Trophoblast cell (in vitro differentiated cells and primary cell): ENCODE results near the gene WIF1.

Source experiments
- DNase-seq, 2 donors: peaks; one replicate each; pipeline ENCODE4 v3.0.0-alpha.2; 2016
- H2AFZ ChIP-seq: 2 replicates; pipeline ENCODE4 v1.6.1; 2013; ENCODE audit warnings: low read length, moderate library complexity, mild to moderate bottlenecking; ENCODE audit not compliant: insufficient read depth, poor library complexity
- H2AK5ac ChIP-seq: 2 replicates; pipeline ENCODE4 v1.6.1; 2013; ENCODE audit warnings: mild to moderate bottlenecking, low read length
- H2BK120ac ChIP-seq: 2 replicates; pipeline ENCODE4 v1.6.1; 2013; ENCODE audit warnings: low read length, mild to moderate bottlenecking, moderate library complexity; ENCODE audit not compliant: insufficient read depth, poor library complexity
- H2BK12ac ChIP-seq: 2 replicates; pipeline ENCODE4 v1.6.1; 2013; ENCODE audit warnings: mild to moderate bottlenecking, low read length, moderate library complexity
- H2BK5ac ChIP-seq: 2 replicates; pipeline ENCODE4 v1.6.1; 2013; ENCODE audit warnings: low read length, low read depth, moderate library complexity, mild to moderate bottlenecking; ENCODE audit not compliant: poor library complexity
- H3K14ac ChIP-seq: 2 replicates; pipeline ENCODE4 v1.6.1; 2013; ENCODE audit warnings: mild to moderate bottlenecking, low read length
- H3K18ac ChIP-seq: 2 replicates; pipeline ENCODE4 v1.6.1; 2013; ENCODE audit warnings: mild to moderate bottlenecking, low read length
- H3K23ac ChIP-seq: 2 replicates; pipeline ENCODE4 v1.6.1; 2013; ENCODE audit warnings: low read length
- H3K27ac ChIP-seq: 2 replicates; pipeline ENCODE4 v1.5.1; 2013; ENCODE audit warnings: low read depth, mild to moderate bottlenecking, inconsistent platforms, low read length, moderate library complexity
- H3K27me3 ChIP-seq: 2 replicates; pipeline ENCODE4 v1.6.1; 2013; ENCODE audit warnings: inconsistent platforms, mild to moderate bottlenecking, low read length, moderate library complexity; ENCODE audit not compliant: insufficient read depth
- H3K36me3 ChIP-seq, 2 experiments: 1 replicate in 1 of 2; 2 replicates in 1 of 2; pipeline ENCODE4 v1.6.1; 2013; ENCODE audit warnings: low read length in 2 of 2, mild to moderate bottlenecking in 2 of 2, moderate library complexity in 1 of 2; ENCODE audit not compliant: insufficient read depth in 2 of 2, control insufficient read depth in 1 of 2
- H3K4ac ChIP-seq: 2 replicates; pipeline ENCODE4 v1.6.1; 2013; ENCODE audit warnings: low read depth, mild to moderate bottlenecking, low read length, moderate library complexity
- H3K4me1 ChIP-seq, 2 experiments: 1 replicate in 1 of 2; 2 replicates in 1 of 2; pipeline ENCODE4 v1.6.1; 2013; ENCODE audit warnings: low read length in 2 of 2, mild to moderate bottlenecking in 2 of 2, moderate library complexity in 1 of 2; ENCODE audit not compliant: insufficient read depth in 2 of 2, control insufficient read depth in 1 of 2
- H3K4me2 ChIP-seq: 2 replicates; pipeline ENCODE4 v1.6.1; 2013; ENCODE audit warnings: inconsistent platforms, mild to moderate bottlenecking, low read length, moderate library complexity
- H3K4me3 ChIP-seq: 2 replicates; pipeline ENCODE4 v1.5.1; 2013; ENCODE audit warnings: mild to moderate bottlenecking, low read depth, low read length, inconsistent platforms
- H3K79me1 ChIP-seq: one replicate; pipeline ENCODE4 v1.6.1; 2013; ENCODE audit warnings: low read length
- H3K79me2 ChIP-seq: 2 replicates; pipeline ENCODE4 v1.6.1; 2013; ENCODE audit warnings: low read length, mild to moderate bottlenecking; ENCODE audit not compliant: control insufficient read depth, insufficient read depth, poor library complexity
- H3K9ac ChIP-seq: 2 replicates; pipeline ENCODE4 v1.6.1; 2013; ENCODE audit warnings: mild to moderate bottlenecking, low read length
- H3K9me3 ChIP-seq: 2 replicates; pipeline ENCODE4 v1.6.1; 2013; ENCODE audit warnings: low read depth, mild to moderate bottlenecking, control low read depth, inconsistent platforms, low read length; ENCODE audit not compliant: insufficient read depth
- H4K12ac ChIP-seq: 2 replicates; pipeline ENCODE4 v1.6.1; 2013; ENCODE audit warnings: low read depth, mild to moderate bottlenecking, low read length, moderate library complexity
- H4K8ac ChIP-seq: 2 replicates; pipeline ENCODE4 v1.6.1; 2013; ENCODE audit warnings: low read depth, mild to moderate bottlenecking, low read length, moderate library complexity
- H4K91ac ChIP-seq: one replicate; pipeline ENCODE4 v1.6.1; 2013; ENCODE audit warnings: low read depth, mild to moderate bottlenecking, low read length, moderate library complexity
- WGBS: extraction: QIAGEN DNeasy Blood & Tissue Kit; methylation state at CpG from one replicate; pipeline ENCODE4 v1.1.7; 2013; ENCODE audit warnings: missing lambda C conversion rate; ENCODE audit not compliant: insufficient read length, insufficient coverage; ENCODE audit errors: extremely low coverage; 5-methylcytosine and 5-hydroxymethylcytosine counted together

WIF1 gene

GRCh38 chr12:65025136-65025535 is 96.0 kb downstream of the WIF1 start:
- Histone ChIP-seq H2BK12ac (no peak overlapping the region), H3K9me3 (peaks cover 3% of the 10 kb centered on the region), H3K4me3 (no peak overlapping the region), H2AK5ac (no peak overlapping the region), H3K36me3 (no peaks in the 10 kb centered on the region), H3K9ac (no peak overlapping the region), H4K8ac (no peak overlapping the region), H3K14ac (no peak overlapping the region), H3K4me2 (no peak overlapping the region), H4K91ac (no peak overlapping the region), H3K4me1 (no peaks in the 10 kb centered on the region), H3K27ac (no peak overlapping the region), H3K23ac (no peak overlapping the region), H2BK120ac (no peak overlapping the region), H3K18ac (no peak overlapping the region), H4K12ac (no peak overlapping the region), H3K79me1 (no peaks in the 10 kb centered on the region), H3K4ac (no peak overlapping the region), H3K27me3 (no peaks in the 10 kb centered on the region), H2BK5ac (no peak overlapping the region), H2AFZ (no peak overlapping the region), H3K79me2 (no peaks in the 10 kb centered on the region)
- DNase-seq: no peak
- WGBS: no CpG with 5 or more reads among the region's 2 CpGs

- no peak overlapping the region for H3K27ac ChIP-seq
These were observed 97.6 kb downstream of the WIF1 start for GRCh38 chr12:65023485-65023884.

DNA sequence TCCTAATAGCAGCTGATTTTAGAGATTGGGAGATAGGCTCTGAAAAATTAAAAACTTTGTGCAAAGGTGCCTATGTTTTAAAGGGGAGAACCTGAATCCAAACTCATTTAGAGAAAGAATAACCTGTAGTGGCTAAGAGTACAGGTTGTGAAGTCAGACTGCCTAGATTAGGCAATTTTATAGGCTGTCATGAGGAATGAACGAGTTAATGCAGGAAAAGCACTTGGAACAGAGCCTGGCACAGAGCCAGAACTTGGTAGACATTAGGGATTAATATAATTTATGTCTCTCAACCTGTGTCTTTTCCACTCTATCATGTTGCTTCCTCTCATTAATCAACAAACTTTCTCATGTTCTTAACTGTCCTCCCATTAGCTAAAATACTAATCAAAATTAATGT is 98.1 kb downstream of the WIF1 start:
- Histone ChIP-seq H3K36me3 (no peaks in the 10 kb centered on the region), H3K18ac (no peak overlapping the region), H2AFZ (no peak overlapping the region), H4K91ac (no peak overlapping the region), H2BK5ac (no peak overlapping the region), H3K27ac (no peak overlapping the region), H2BK120ac (no peak overlapping the region), H2BK12ac (no peak overlapping the region), H2AK5ac (no peak overlapping the region), H3K14ac (no peak overlapping the region), H3K79me1 (no peaks in the 10 kb centered on the region), H3K4ac (no peak overlapping the region), H3K4me2 (no peak overlapping the region), H3K9me3 (peaks cover 3% of the 10 kb centered on the region), H3K27me3 (no peaks in the 10 kb centered on the region), H3K9ac (no peak overlapping the region), H3K23ac (no peak overlapping the region), H3K4me3 (no peak overlapping the region), H4K8ac (no peak overlapping the region), H3K79me2 (no peaks in the 10 kb centered on the region), H4K12ac (no peak overlapping the region), H3K4me1 (no peaks in the 10 kb centered on the region)
- no CpG with 5 or more reads among the region's 1 CpG for WGBS
- no peak for DNase-seq

More at GRCh38 chr12:65023485-65023884, 97.6 kb downstream of the WIF1 start:
- WGBS: no CpG with 5 or more reads among the region's 2 CpGs
- H3K27me3 ChIP-seq: no peaks in the 10 kb centered on the region
- H4K12ac ChIP-seq: no peak overlapping the region
- no peak overlapping the region for H2BK120ac ChIP-seq
- no peak overlapping the region for H2AFZ ChIP-seq
- no peak overlapping the region for H2AK5ac ChIP-seq
- no peak overlapping the region for H4K91ac ChIP-seq
- H3K23ac ChIP-seq: no peak overlapping the region
- no peak overlapping the region for H4K8ac ChIP-seq
- DNase-seq: no peak
- no peak overlapping the region for H3K9ac ChIP-seq
- H3K18ac ChIP-seq: no peak overlapping the region
- H3K36me3 ChIP-seq: no peaks in the 10 kb centered on the region
- H2BK5ac ChIP-seq: no peak overlapping the region
- H3K79me1 ChIP-seq: no peaks in the 10 kb centered on the region
- no peak overlapping the region for H3K14ac ChIP-seq
- no peaks in the 10 kb centered on the region for H3K79me2 ChIP-seq
- peaks cover 3% of the 10 kb centered on the region for H3K9me3 ChIP-seq
- no peak overlapping the region for H3K4me3 ChIP-seq
- no peak overlapping the region for H2BK12ac ChIP-seq
- H3K4ac ChIP-seq: no peak overlapping the region
- H3K4me2 ChIP-seq: no peak overlapping the region
- H3K4me1 ChIP-seq: no peaks in the 10 kb centered on the region

DNA sequence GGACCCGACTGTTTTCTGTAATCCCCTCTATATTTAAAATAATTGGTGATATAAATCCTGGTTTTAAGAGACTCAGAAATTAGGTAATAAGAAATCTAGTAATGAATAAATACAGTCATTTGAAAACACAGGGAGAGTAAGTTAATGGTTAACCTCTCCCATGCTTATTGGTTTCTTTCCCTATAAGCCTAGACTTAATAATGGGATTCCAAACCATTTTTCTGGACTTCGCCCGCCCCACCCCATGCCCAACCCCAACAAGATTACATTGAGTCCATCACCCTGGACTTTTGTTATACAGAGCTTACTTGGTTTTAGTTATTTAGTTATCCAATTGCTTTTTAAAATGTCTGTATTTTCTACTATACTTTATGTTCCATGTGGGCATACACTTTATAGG is 98.7 kb downstream of the WIF1 start:
- Histone ChIP-seq H4K12ac (no peak overlapping the region), H4K8ac (no peak overlapping the region), H2AK5ac (no peak overlapping the region), H3K27ac (no peak overlapping the region), H3K23ac (no peak overlapping the region), H3K36me3 (no peaks in the 10 kb centered on the region), H2BK12ac (no peak overlapping the region), H3K14ac (no peak overlapping the region), H3K18ac (no peak overlapping the region), H3K4me3 (no peak overlapping the region), H3K9ac (no peak overlapping the region), H3K9me3 (peaks cover 3% of the 10 kb centered on the region), H4K91ac (no peak overlapping the region), H3K4me1 (no peaks in the 10 kb centered on the region), H2BK120ac (no peak overlapping the region), H3K27me3 (no peaks in the 10 kb centered on the region), H3K4me2 (no peak overlapping the region), H3K4ac (no peak overlapping the region), H3K79me1 (no peaks in the 10 kb centered on the region), H3K79me2 (no peaks in the 10 kb centered on the region), H2AFZ (no peak overlapping the region), H2BK5ac (no peak overlapping the region)
- no peak for DNase-seq
- no CpG with 5 or more reads among the region's 3 CpGs for WGBS
